ENCODE results near the gene SLC27A2.

Gene SLC27A2

DNA sequence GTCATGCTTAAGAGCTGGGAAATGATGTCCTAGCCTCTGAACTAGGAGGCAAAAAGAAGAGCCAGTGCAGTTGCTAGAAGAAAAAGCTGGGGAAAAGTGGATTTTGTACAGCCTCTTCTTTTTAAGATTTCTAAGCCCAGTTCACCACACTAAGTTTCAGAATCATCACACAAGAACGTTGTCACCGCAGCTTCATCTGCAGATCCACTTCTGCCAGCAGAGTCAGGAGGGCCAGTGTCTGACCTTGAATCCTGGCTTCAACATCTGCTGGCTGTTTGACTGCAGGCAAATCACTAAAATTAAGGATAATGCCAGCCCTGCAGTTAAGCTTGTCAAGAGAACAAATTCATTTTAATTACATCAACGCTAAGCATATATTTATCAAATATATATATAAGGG, 47.3 kb downstream of the SLC27A2 start:
- in situ Hi-C loops (cut with HindIII; ENCODE audit: low sequenced_read_pairs), result no loop called here
- DNase-seq (ENCODE audit: low read depth), result no peak
- no peak overlapping the region for H3K4me3 ChIP-seq (ENCODE audit: low read depth, low read length)
- TF ChIP-seq, protein P1, sequence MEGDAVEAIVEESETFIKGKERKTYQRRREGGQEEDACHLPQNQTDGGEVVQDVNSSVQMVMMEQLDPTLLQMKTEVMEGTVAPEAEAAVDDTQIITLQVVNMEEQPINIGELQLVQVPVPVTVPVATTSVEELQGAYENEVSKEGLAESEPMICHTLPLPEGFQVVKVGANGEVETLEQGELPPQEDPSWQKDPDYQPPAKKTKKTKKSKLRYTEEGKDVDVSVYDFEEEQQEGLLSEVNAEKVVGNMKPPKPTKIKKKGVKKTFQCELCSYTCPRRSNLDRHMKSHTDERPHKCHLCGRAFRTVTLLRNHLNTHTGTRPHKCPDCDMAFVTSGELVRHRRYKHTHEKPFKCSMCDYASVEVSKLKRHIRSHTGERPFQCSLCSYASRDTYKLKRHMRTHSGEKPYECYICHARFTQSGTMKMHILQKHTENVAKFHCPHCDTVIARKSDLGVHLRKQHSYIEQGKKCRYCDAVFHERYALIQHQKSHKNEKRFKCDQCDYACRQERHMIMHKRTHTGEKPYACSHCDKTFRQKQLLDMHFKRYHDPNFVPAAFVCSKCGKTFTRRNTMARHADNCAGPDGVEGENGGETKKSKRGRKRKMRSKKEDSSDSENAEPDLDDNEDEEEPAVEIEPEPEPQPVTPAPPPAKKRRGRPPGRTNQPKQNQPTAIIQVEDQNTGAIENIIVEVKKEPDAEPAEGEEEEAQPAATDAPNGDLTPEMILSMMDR (IDR thresholded peaks at IDR 0.05; ENCODE audit: low read depth, low read length, missing control alignments), result no peak

DNA sequence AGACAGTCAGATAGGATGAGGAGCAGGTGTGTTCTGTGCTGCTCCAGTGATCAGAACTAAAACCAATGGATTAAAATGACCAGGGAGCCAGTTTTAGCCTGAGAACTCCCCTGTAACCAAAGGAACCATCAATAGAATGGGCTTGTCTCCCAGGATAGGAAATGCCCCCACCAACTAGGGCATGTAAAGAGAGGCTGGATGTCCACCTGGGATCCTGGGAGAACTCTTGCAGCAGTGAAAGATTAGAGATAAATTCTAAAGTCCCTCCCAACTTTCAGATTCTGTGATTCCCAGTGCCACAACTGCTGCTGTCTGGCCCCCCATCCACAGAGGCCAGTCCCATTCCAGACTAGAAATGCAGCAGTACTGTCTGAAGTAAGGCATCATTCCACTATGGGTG, 49.8 kb downstream of the SLC27A2 start:
- no peak overlapping the region for H3K4me3 ChIP-seq (ENCODE audit: low read depth, low read length)
- in situ Hi-C loops (cut with HindIII; ENCODE audit: low sequenced_read_pairs), result no loop called here
- TF ChIP-seq, protein P1 (IDR thresholded peaks at IDR 0.05; ENCODE audit: low read depth, low read length, missing control alignments), result no peak
- no peak for DNase-seq (ENCODE audit: low read depth)

DNA sequence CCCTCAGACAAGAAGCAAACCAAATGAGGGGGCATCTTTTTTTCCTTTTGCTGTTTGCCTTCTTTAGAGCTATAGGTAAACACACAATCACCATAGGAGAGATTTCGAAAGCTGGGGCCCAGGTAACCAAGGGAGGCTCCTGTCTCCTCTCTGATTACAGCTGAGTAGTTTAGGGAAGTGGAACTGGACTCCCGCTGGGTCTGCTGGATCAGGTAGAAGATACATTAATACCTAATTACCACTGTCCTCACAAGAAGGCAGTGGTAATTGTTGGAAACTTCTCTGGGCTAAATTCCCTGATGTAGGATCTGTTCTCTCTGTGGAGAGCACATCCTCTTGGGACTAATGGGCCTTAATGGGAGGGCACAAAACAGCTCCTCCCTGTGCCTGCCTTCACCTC, 50.8 kb downstream of the SLC27A2 start:
- H3K4me3 ChIP-seq (ENCODE audit: low read depth, low read length), result no peak overlapping the region
- DNase-seq (ENCODE audit: low read depth), result no peak
- in situ Hi-C loops (cut with HindIII; ENCODE audit: low sequenced_read_pairs), result no loop called here
- TF ChIP-seq, protein P1 (IDR thresholded peaks at IDR 0.05; ENCODE audit: low read depth, low read length, missing control alignments), result no peak

DNA sequence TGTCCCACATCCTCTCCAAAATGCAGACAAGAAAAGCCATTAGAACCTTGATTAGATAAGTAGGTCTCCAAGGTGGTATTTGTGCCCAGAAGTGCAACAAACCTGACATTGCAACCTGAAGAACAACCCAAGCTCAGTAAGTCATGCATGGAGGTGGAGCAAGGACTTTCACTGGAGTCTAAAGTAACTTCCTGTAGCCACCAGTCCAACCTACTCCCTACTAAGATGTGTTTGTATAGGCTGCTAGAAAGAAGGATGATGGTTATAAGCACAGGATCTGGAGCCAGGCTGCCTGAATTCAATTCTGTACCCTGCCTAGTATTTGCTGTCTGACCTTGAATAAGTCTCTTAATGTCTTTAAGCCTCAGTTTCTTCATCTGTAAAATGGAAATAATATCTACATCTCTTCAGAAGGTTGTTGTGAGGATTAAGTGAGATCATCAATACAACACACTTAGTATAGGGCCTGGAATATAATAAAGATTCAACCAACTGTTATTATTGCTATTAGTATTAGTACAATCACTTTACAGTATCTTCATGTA, 51.3 kb downstream of the SLC27A2 start:
- in situ Hi-C loops (cut with HindIII; ENCODE audit: low sequenced_read_pairs), result no loop called here
- TF ChIP-seq, protein P1 (IDR thresholded peaks at IDR 0.05; ENCODE audit: low read depth, low read length, missing control alignments), result no peak

DNA sequence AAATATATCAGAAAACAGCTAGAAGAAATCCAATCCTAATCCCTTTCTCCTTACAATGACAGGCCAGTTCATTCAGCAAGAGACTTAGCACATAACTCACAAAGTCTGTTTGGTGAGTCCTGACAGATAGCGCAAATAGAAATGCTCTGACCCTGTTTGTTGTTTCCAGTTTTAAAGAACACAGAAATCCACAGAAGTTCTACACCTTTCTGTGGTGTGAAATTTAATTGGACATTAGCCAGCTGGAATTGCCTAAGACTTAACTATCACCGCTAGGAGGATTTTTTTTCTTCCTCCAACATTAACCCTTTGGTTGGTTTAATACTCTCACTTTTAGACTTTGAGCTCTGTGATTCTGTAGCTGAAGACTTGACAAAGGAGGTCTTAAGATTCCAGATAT, 52.8 kb downstream of the SLC27A2 start:
- TF ChIP-seq, protein P1 (IDR thresholded peaks at IDR 0.05; ENCODE audit: low read depth, low read length, missing control alignments), result no peak
- H3K4me3 ChIP-seq (ENCODE audit: low read depth, low read length), result no peak overlapping the region
- no peak for DNase-seq (ENCODE audit: low read depth)
- in situ Hi-C loops (cut with HindIII; ENCODE audit: low sequenced_read_pairs), result no loop called here

More for the DNA sequence above, 51.3 kb downstream of the SLC27A2 start:
- no peak overlapping the region for H3K4me3 ChIP-seq (ENCODE audit: low read depth, low read length)
- no peak for DNase-seq (ENCODE audit: low read depth)

DNA sequence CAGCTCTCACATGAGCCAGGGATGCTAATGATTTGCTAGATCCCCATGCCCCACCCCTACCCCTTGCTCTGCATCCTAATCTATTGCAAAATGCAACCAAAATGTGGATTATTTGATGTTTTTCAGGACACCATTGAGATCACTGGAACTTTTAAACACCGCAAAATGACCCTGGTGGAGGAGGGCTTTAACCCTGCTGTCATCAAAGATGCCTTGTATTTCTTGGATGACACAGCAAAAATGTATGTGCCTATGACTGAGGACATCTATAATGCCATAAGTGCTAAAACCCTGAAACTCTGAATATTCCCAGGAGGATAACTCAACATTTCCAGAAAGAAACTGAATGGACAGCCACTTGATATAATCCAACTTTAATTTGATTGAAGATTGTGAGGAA, 53.8 kb downstream of the SLC27A2 start:
- no peak overlapping the region for H3K4me3 ChIP-seq (ENCODE audit: low read depth, low read length)
- TF ChIP-seq, protein P1 (IDR thresholded peaks at IDR 0.05; ENCODE audit: low read depth, low read length, missing control alignments), result no peak
- in situ Hi-C loops (cut with HindIII; ENCODE audit: low sequenced_read_pairs), result no loop called here
- DNase-seq (ENCODE audit: low read depth), result no peak

Data from astrocyte of the cerebellum (primary cell).